ENCODE results near the gene OSCP1.

DNA sequence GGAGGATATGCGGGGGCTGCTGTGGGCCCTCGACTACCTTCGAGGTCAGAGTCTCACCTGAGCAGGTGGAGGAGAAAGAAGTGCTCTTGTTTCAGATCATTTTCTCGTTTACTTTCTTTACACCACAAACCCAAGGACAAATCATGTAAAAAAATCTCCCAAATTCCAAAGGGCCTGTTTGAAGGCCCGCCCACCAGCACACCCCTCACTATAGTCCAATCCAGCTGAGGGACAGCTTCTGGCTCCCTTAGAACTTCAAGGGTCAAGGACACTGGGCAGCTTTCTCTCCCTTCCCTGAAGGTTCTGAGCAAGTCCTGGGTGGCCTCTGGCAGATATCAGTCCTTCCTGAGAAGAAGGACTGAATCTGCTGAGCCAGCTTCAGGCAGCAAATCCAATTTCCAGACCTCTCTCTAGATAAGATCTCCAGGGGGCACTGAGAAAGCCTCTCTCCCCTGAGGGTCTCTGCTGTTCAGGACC lies 70.1 kb downstream of the OSCP1 start:
- TF ChIP-seq, protein P1, sequence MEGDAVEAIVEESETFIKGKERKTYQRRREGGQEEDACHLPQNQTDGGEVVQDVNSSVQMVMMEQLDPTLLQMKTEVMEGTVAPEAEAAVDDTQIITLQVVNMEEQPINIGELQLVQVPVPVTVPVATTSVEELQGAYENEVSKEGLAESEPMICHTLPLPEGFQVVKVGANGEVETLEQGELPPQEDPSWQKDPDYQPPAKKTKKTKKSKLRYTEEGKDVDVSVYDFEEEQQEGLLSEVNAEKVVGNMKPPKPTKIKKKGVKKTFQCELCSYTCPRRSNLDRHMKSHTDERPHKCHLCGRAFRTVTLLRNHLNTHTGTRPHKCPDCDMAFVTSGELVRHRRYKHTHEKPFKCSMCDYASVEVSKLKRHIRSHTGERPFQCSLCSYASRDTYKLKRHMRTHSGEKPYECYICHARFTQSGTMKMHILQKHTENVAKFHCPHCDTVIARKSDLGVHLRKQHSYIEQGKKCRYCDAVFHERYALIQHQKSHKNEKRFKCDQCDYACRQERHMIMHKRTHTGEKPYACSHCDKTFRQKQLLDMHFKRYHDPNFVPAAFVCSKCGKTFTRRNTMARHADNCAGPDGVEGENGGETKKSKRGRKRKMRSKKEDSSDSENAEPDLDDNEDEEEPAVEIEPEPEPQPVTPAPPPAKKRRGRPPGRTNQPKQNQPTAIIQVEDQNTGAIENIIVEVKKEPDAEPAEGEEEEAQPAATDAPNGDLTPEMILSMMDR (IDR thresholded peaks at IDR 0.05; ENCODE audit: low read depth, low read length) = no peak
- TF ChIP-seq, protein P2, sequence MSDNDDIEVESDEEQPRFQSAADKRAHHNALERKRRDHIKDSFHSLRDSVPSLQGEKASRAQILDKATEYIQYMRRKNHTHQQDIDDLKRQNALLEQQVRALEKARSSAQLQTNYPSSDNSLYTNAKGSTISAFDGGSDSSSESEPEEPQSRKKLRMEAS (IDR thresholded peaks at IDR 0.05; ENCODE audit: low read depth, low read length) = no peak
